Upper lobe of left lung (tissue), 6 donors: Measurements from ENCODE around the gene STK33. TPM values are rescaled to one million over a fixed set of nuclear protein-coding genes. Genes with fewer than 3 reads are reported as not detected.

Experiments
- ATAC-seq, 2 donors: fragments of 200-7000 bp; cut with Tn5 transposase; one replicate each; pipeline ENCODE4 v1.9.1; 2022; ENCODE audit warnings: mild to moderate bottlenecking in 2 of 2, moderate library complexity in 2 of 2; ENCODE audit not compliant: low FRiP score in 2 of 2
- DNase-seq, 2 donors: peaks; one replicate each; pipeline ENCODE4 v3.0.0-alpha.2; 2019 to 2020
- H3K27ac ChIP-seq, 4 donors: fragments of 200-600 bp; sonication (generic); one replicate each; pipeline ENCODE4 v1.5.1; 2016 to 2019
- H3K27me3 ChIP-seq, 4 donors: fragments of 200-600 bp; sonication (generic); one replicate each; pipeline ENCODE4 v1.5.1; 2017 to 2019
- H3K36me3 ChIP-seq, 4 donors: fragments of 200-600 bp; sonication (generic); one replicate each; pipeline ENCODE4 v1.5.1; 2016 to 2019
- H3K4me1 ChIP-seq, 4 donors: fragments of 200-600 bp; sonication (generic); one replicate each; pipeline ENCODE4 v1.5.1; 2018 to 2019
- H3K4me3 ChIP-seq, 4 donors: fragments of 200-600 bp; sonication (generic); one replicate each; pipeline ENCODE4 v1.5.1; 2017 to 2019; ENCODE audit warnings: mild to moderate bottlenecking in 2 of 4, moderate library complexity in 1 of 4
- H3K9me3 ChIP-seq, 4 donors: fragments of 200-600 bp; sonication (generic); one replicate each; pipeline ENCODE4 v1.5.1; 2018 to 2019
- CTCF ChIP-seq, 6 experiments: fragments of 450-650 bp in 4 of 6; fragments of 200-600 bp in 2 of 6; sonication (generic) in 2 of 6; IDR thresholded peaks; one replicate each; pipeline ENCODE4 v1.5.1; 2016 to 2019; ENCODE audit warnings: antibody characterized with exemption in 6 of 6
- EP300 ChIP-seq, 4 donors: sonication (generic); formaldehyde crosslinking; IDR thresholded peaks; one replicate each; pipeline ENCODE4 v1.5.1; 2017; ENCODE audit warnings: antibody characterized with exemption in 4 of 4, control low read depth in 2 of 4
- POLR2A ChIP-seq, 4 donors: fragments of 450-650 bp; IDR thresholded peaks; one replicate each; pipeline ENCODE4 v1.5.1; 2016 to 2017; ENCODE audit warnings: antibody characterized with exemption in 4 of 4, mild to moderate bottlenecking in 2 of 4
- POLR2AphosphoS5 ChIP-seq, 2 donors: sonication (generic); formaldehyde crosslinking; IDR thresholded peaks; one replicate each; pipeline ENCODE4 v1.5.1; 2017; ENCODE audit warnings: antibody characterized with exemption in 2 of 2
- WGBS, 2 donors: methylation state at CpG; one replicate each; pipeline ENCODE4 v1.1.5; 2017 to 2018; 5-methylcytosine and 5-hydroxymethylcytosine counted together
- total RNA-seq, 6 donors: library from RNA; depleted of rRNA in 4 of 6; stranded (reverse); fragments of >200 nt in 4 of 6; gene quantifications; one replicate each; pipeline versions ENCODE4 v1.1.0 to v1.2.1, GENCODE V29; 2016 to 2021
- donor health status: DM: no; HTN: no; CAD: no; lungs with moderate emphysema.
- donor health status: DM: no; HTN: yes; CAD: no; lungs with severe emphysema.

Gene STK33
- total RNA-seq, 6 donors from 2014 or later: 10.3 to 77.0 (median 15.6) TPM

- 92 to 93% methylated on average over 9 of the region's 9 CpGs for WGBS, 2 donors
- no peak overlapping the region for H3K4me3 ChIP-seq
Observed at GRCh38 chr11:8390851-8391612, 203.0 kb downstream of the STK33 start.

GRCh38 chr11:8389029-8389996 is 204.7 kb downstream of the STK33 start:
- DNase-seq (peak in 1 of 2 donors; percentile 22), ATAC-seq (peak in 1 of 2 donors; percentile 18)
- peaks cover 0 to 10% (median 2%) of the 10 kb centered on the region in 4 donors for H3K4me1 ChIP-seq
- H3K9me3 ChIP-seq: no peaks in the 10 kb centered on the region
- WGBS, 2 donors: 41 to 51% methylated on average over 11 of the region's 11 CpGs
- H3K36me3 ChIP-seq: no peaks in the 10 kb centered on the region
- H3K27me3 ChIP-seq: no peaks in the 10 kb centered on the region
- H3K4me3 ChIP-seq: no peak overlapping the region
- no peak for TF ChIP-seq POLR2AphosphoS5 (IDR thresholded peaks at IDR 0.05)
- no peak for TF ChIP-seq POLR2A (IDR thresholded peaks at IDR 0.05)
- no peak for TF ChIP-seq EP300 (IDR thresholded peaks at IDR 0.05)
- no peak for TF ChIP-seq CTCF (IDR thresholded peaks at IDR 0.05)
- H3K27ac ChIP-seq: no peak overlapping the region

More at GRCh38 chr11:8390851-8391612, 203.0 kb downstream of the STK33 start:
- TF ChIP-seq POLR2A (IDR thresholded peaks at IDR 0.05) (no peak), EP300 (IDR thresholded peaks at IDR 0.05) (no peak), CTCF (IDR thresholded peaks at IDR 0.05) (no peak), POLR2AphosphoS5 (IDR thresholded peaks at IDR 0.05) (no peak)
- Histone ChIP-seq H3K4me1 (peaks cover 0 to 10% (median 2%) of the 10 kb centered on the region in 4 donors), H3K9me3 (no peaks in the 10 kb centered on the region), H3K36me3 (no peaks in the 10 kb centered on the region), H3K27me3 (no peaks in the 10 kb centered on the region), H3K27ac (no peak overlapping the region)
- DNase-seq (no peak), ATAC-seq (no peak)

GRCh38 chr11:8387693-8388092 is 206.3 kb downstream of the STK33 start:
- no peak for DNase-seq
- H3K36me3 ChIP-seq: no peaks in the 10 kb centered on the region
- TF ChIP-seq EP300 (IDR thresholded peaks at IDR 0.05): no peak
- H3K27me3 ChIP-seq: no peaks in the 10 kb centered on the region
- peaks cover 0 to 10% (median 2%) of the 10 kb centered on the region in 4 donors for H3K4me1 ChIP-seq
- H3K27ac ChIP-seq: no peak overlapping the region
- H3K9me3 ChIP-seq: no peaks in the 10 kb centered on the region
- no peak for ATAC-seq
- 98% methylated on average over 5 of the region's 5 CpGs; no CpG with 5 or more reads in 1 of the 2 donors for WGBS, 2 donors
- H3K4me3 ChIP-seq: no peak overlapping the region

- no peak for ATAC-seq
- no peak for DNase-seq
- H3K27ac ChIP-seq: no peak overlapping the region
- no peaks in the 10 kb centered on the region for H3K9me3 ChIP-seq
- TF ChIP-seq POLR2AphosphoS5 (IDR thresholded peaks at IDR 0.05): no peak
- no peak for TF ChIP-seq CTCF (IDR thresholded peaks at IDR 0.05)
- no peak overlapping the region for H3K4me3 ChIP-seq
- no peaks in the 10 kb centered on the region for H3K36me3 ChIP-seq
- WGBS, 2 donors: 83 to 86% methylated on average over 7 of the region's 7 CpGs
- peaks cover 0 to 10% (median 2%) of the 10 kb centered on the region in 4 donors for H3K4me1 ChIP-seq
- H3K27me3 ChIP-seq: no peaks in the 10 kb centered on the region
Observed at GRCh38 chr11:8387141-8387540, 206.9 kb downstream of the STK33 start.
